Activated CD8-positive, alpha-beta memory T cell treated with anti-CD3 and anti-CD28 coated beads, Interleukin-2, amount 50 U/mL, for 4 hours (primary cell): ENCODE measurements around the gene SARM1.
"Not testable (repeated sequence)": the region's sequence is repeated elsewhere in the genome, so short reads cannot be mapped to it uniquely, and the experiment has no call there.

Experiments used
- DNase-seq: peaks from one replicate; pipeline ENCODE4 v3.0.0-alpha.2; 2020

SARM1 gene

DNA sequence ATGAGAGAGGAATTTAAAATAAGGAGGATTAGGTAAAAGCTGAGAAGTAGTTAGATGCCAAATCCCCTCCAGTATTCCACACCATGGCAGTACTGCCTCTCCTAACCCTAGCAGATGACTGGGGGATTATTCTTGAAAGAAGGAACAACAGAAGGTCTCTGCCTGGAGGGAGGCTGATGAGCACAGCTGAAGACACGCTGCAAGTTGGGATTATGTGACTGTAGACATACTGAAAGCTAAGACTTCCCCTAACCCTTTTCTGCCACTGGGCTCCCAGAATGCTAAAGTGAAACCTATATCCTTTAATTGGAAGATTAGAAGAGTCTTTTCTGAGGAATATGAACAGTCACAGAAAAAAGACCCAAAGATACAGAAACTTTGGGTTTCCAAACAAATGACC is 62.2 kb downstream of the SARM1 start:
- DNase-seq = no peak

DNA sequence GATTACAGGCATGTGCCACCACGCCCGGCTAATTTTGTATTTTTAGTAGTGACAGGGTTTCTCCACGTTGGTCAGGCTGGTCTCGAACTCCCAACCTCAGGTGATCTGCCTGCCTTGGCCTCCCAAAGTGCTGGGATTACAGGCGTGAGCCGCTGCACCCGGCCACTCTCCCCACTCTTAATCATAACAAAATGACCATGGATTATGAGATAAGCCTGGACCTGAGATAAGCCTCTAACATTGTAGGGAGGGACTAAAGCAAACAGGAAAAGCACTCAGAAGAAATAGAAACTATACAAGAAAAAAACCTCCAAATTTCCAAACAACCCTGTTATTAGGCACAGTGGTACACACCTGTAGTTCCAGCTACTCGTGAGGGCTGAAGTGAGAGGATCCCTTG is 62.8 kb downstream of the SARM1 start:
- DNase-seq = not testable (repeated sequence)

DNA sequence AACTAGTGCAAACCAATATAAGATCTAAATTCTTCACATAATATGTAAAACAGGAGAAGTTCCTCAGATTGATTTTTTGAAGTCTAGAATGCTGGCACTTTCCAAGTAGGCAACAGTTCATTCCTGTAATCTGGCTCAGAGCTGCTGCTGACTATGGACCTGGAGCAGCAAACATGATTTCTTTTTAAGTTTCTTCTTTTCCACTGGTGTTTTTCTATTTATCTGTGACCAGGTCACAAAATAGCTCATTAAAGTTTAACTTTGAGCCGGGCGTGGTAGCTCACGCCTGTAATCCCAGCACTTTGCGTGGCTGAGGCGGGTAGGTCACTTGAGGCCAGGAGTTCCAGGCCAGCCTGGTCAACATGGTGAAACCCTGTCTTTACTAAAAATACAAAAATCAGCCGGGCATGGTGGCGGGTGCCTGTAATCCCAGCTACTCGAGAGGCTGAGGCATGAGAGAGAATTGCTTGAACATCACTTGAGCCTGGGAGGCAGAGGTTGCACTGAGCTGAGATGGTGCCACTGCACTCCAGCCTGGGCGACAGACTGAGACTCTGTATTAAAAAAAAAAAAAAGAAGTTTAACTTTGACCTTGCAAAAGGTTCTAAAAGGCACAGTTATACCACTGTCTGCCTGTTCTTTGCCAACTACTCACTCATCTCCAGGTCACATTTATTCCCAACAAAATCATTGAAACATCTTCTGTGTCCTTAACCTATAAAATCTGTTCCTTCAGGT is 72.6 kb downstream of the SARM1 start:
- DNase-seq = no peak

DNA sequence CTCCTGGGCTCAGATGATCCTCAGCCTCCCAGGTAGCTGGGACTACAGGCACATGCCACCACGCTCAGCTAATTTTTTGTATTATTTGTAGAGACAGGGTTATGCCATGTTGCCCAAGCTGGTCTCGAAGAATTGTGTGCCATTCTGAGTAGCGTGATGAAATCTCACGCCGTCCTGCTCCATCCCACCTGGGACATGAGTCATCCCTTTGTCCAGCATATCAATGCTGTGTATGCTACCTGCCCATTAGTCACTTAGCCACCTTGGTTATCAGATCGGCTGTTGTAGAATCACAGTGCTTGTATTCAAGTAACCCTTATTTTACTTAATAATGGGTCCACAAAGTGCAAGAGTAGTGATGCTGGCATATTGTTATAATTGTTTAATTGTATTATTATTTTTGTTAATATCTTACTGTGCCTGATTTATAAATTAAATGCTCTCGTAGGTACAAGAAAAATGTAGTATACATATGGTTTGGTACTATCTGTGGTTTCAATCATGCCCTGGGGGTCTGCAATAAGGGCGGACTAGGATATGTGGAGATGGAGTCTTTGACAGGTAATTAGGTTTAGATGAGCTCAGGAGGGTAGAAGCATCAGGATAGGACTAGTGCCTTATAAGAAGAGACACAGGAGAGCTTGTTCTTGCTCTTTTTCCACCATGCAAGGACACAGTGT is 75.4 kb downstream of the SARM1 start:
- no peak for DNase-seq

GRCh38 chr17:28447396-28447760 is 75.9 kb downstream of the SARM1 start:
- DNase-seq = no peak

- DNase-seq = no peak
Observed at GRCh38 chr17:28449859-28450258, 78.4 kb downstream of the SARM1 start.
